AML-193 (cell line): ENCODE data around the gene PYDC1.
"Not testable (repeated sequence)": the region's sequence is repeated elsewhere in the genome, so short reads cannot be mapped to it uniquely, and the experiment has no call there.

Experiments
- DNase-seq, 2 experiments: peaks; one replicate each; lab custom pipeline; 2025; lab: John Stamatoyannopoulos, UW

The PYDC1 gene

GRCh38 chr16:31179219-31179746 lies 37.7 kb downstream of the PYDC1 start:
- peak in 1 of 2 experiments; percentile 57 for DNase-seq

- peak; percentile 23 to 48 for DNase-seq
These were observed 39.8 kb downstream of the PYDC1 start for GRCh38 chr16:31177136-31177535.

DNA sequence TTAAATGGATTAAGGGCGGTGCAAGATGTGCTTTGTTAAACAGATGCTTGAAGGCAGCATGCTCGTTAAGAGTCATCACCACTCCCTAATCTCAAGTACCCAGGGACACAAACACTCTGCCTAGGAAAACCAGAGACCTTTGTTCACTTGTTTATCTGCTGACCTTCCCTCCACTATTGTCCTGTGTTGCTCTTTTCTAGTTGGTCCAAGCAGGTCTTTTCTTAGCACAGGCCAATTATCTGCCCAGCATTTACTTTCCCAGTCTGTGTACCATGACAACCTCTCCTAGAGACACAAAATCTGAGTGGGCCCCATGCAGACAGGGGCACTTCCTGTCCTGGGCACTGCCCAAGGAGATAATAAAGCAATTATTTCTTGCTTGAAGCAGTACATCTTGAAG lies 46.9 kb downstream of the PYDC1 start:
- DNase-seq, result not testable (repeated sequence)

- DNase-seq, result no peak
These were observed 48.1 kb downstream of the PYDC1 start for GRCh38 chr16:31168848-31169247.

GRCh38 chr16:31167315-31167714 lies 49.6 kb downstream of the PYDC1 start:
- no peak for DNase-seq
